Naive B cell (primary cell): ENCODE results near the gene FRY. TPM values are rescaled to one million over a fixed set of nuclear protein-coding genes. Genes with fewer than 3 reads are reported as not detected.

Source experiments
- ATAC-seq, 2 donors: fragments of 150-1000 bp; cut with Tn5 transposase; 2 replicates each; pipeline ENCODE4 v1.10.0; 2021; ENCODE audit warnings: low read depth in 2 of 2, mild to moderate bottlenecking in 2 of 2, moderate library complexity in 2 of 2
- DNase-seq: peaks from one replicate; pipeline ENCODE4 v3.0.0; 2022
- H3K27ac Mint-ChIP-seq, 6 donors: one replicate each; pipeline ENCODE4 v1.8.0; 2020 to 2022; ENCODE audit warnings: mild to moderate bottlenecking in 6 of 6, mixed read lengths in 6 of 6, moderate library complexity in 5 of 6, inconsistent platforms in 2 of 6
- H3K27me3 Mint-ChIP-seq, 3 donors: one replicate each; pipeline ENCODE4 v1.8.0; 2021 to 2022; ENCODE audit warnings: mixed read lengths in 3 of 3, mild to moderate bottlenecking in 1 of 3
- H3K36me3 Mint-ChIP-seq, 2 donors: one replicate each; pipeline ENCODE4 v1.8.0; 2020 to 2022; ENCODE audit warnings: mixed read lengths in 2 of 2, inconsistent platforms in 1 of 2, mild to moderate bottlenecking in 1 of 2
- H3K4me1 Mint-ChIP-seq, 3 donors: one replicate each; pipeline ENCODE4 v1.8.0; 2020 to 2022; ENCODE audit warnings: mixed read lengths in 3 of 3, inconsistent platforms in 1 of 3, mild to moderate bottlenecking in 1 of 3, moderate library complexity in 1 of 3
- H3K4me3 Mint-ChIP-seq, 8 donors: one replicate each; pipeline ENCODE4 v1.8.0; 2020 to 2022; ENCODE audit warnings: mild to moderate bottlenecking in 8 of 8, mixed read lengths in 8 of 8, moderate library complexity in 8 of 8, inconsistent platforms in 2 of 8
- H3K9me3 Mint-ChIP-seq, 7 donors: one replicate each; pipeline ENCODE4 v1.8.0; 2020 to 2022; ENCODE audit warnings: mixed read lengths in 7 of 7, mild to moderate bottlenecking in 5 of 7, inconsistent platforms in 2 of 7, moderate library complexity in 1 of 7
- polyA plus RNA-seq, 6 donors: library from polyadenylated mRNA; unstranded; fragments of 300-500 nt; fragmentation: Illumina TruSeq; gene quantifications; one replicate each; pipeline ENCODE4 v1.2.3, GENCODE V29; 2021; ENCODE audit warnings: low read depth in 6 of 6

FRY gene
- polyA plus RNA-seq, 6 donors from 2014 or later: 0.33 to 1.4 (median 0.86) TPM

- Mint-ChIP-seq H3K9me3 (no peaks in the 10 kb centered on the region), H3K27me3 (no peaks in the 10 kb centered on the region), H3K4me1 (no peaks in the 10 kb centered on the region), H3K4me3 (no peak overlapping the region), H3K36me3 (no peaks in the 10 kb centered on the region), H3K27ac (no peak overlapping the region)
- ATAC-seq (no peak), DNase-seq (no peak)
Observed at GRCh38 chr13:32023096-32023495, 8.5 kb upstream of the FRY start.

GRCh38 chr13:32023698-32024097, 7.9 kb upstream of the FRY start:
- Mint-ChIP-seq H3K4me3 (no peak overlapping the region), H3K36me3 (no peaks in the 10 kb centered on the region), H3K27ac (no peak overlapping the region), H3K9me3 (no peaks in the 10 kb centered on the region), H3K27me3 (no peaks in the 10 kb centered on the region), H3K4me1 (no peaks in the 10 kb centered on the region)
- DNase-seq (no peak), ATAC-seq (no peak)

GRCh38 chr13:32024750-32025149, 6.8 kb upstream of the FRY start:
- Mint-ChIP-seq H3K4me1 (no peaks in the 10 kb centered on the region), H3K27ac (no peak overlapping the region), H3K36me3 (no peaks in the 10 kb centered on the region), H3K9me3 (no peaks in the 10 kb centered on the region), H3K4me3 (no peak overlapping the region), H3K27me3 (no peaks in the 10 kb centered on the region)
- ATAC-seq (no peak), DNase-seq (no peak)

DNA sequence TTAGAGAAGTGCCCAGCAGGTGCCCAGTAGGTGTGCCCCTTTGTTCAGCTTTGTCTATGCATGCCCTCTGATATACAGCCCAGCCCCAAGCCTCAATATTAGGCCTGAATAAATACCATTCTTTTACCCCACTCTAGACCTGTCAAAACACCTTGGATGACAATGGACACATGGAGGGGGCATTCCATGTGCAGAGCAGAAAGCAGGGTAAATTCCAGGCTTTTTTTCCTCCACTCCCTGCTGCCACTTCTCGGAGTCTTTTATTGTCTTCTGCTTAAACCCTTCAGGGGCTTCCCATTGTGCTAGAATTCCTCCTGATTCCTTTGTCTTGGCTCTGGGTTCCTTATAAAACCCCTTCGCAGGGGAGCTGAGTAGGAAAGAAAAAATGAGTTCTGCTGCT, 5.8 kb upstream of the FRY start:
- DNase-seq (no peak), ATAC-seq (no peak)
- Mint-ChIP-seq H3K27me3 (peaks cover 0 to 3% (median 0%) of the 10 kb centered on the region in 3 donors), H3K4me3 (no peak overlapping the region), H3K4me1 (peaks cover 3% of the 10 kb centered on the region in 3 donors), H3K36me3 (no peaks in the 10 kb centered on the region), H3K27ac (no peak overlapping the region), H3K9me3 (no peaks in the 10 kb centered on the region)

DNA sequence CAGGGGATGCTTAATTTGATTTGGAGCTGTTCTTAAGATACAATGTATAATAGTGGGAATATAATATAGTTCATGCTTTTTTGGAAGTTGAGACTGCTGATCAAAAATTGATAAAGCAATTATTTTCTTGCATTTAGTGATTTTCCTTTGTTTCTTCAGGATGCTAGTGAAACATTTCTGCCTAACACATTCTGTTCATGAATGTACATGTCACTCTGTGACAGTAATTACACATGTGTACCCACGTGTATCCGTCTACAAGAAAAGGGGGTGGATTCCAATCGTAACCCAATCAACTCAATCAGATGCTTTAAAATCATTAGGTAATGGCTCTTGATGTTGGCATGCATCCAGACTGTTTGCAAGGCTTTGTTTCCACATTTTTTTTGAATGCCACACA, 5.0 kb upstream of the FRY start:
- H3K4me3 Mint-ChIP-seq: no peak overlapping the region
- no peaks in the 10 kb centered on the region for H3K9me3 Mint-ChIP-seq

DNA sequence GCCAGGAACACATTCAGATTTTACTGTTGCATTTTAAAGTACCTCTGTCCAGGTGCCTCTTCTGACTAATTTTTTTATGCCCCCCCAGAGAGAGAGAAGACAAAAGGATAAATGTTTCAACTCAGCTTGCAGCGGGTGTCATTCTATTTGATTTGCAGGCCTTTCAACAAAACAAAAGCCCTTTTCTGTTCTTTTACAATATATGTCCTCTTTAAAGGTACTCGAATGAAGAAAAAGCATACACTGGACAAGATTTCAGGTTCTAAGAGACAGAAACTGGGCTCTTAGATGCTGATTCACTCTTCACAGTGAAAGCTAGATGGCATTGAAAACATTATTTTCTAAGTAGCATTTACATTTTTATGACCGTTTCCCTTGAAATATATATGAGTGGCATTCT, 2.9 kb upstream of the FRY start:
- peak overlapping the region in 1 of 6 donors; percentile 5 for H3K27ac Mint-ChIP-seq
- ATAC-seq: no peak
- no peaks in the 10 kb centered on the region for H3K9me3 Mint-ChIP-seq

More for the DNA sequence above, 5.0 kb upstream of the FRY start:
- DNase-seq: no peak
- Mint-ChIP-seq H3K36me3 (no peaks in the 10 kb centered on the region), H3K4me1 (peaks cover 5 to 12% (median 8%) of the 10 kb centered on the region in 3 donors), H3K27ac (no peak overlapping the region), H3K27me3 (peaks cover 0 to 5% (median 0%) of the 10 kb centered on the region in 3 donors)
- no peak for ATAC-seq

GRCh38 chr13:32029684-32030083, 1.9 kb upstream of the FRY start:
- no peak for ATAC-seq
- no peak for DNase-seq
- Mint-ChIP-seq H3K27ac (no peak overlapping the region), H3K9me3 (no peaks in the 10 kb centered on the region), H3K27me3 (peaks cover 4 to 7% (median 5%) of the 10 kb centered on the region in 3 donors), H3K4me1 (peaks cover 9 to 17% (median 13%) of the 10 kb centered on the region in 3 donors), H3K4me3 (peak overlapping the region in 3 of 8 donors; percentile 10 to 78 (median 45)), H3K36me3 (no peaks in the 10 kb centered on the region)

More for the DNA sequence above, 2.9 kb upstream of the FRY start:
- Mint-ChIP-seq H3K4me3 (no peak overlapping the region), H3K27me3 (peaks cover 0 to 5% (median 0%) of the 10 kb centered on the region in 3 donors), H3K36me3 (no peaks in the 10 kb centered on the region), H3K4me1 (peaks cover 9 to 17% (median 13%) of the 10 kb centered on the region in 3 donors)
- DNase-seq: no peak

- no peaks in the 10 kb centered on the region for H3K9me3 Mint-ChIP-seq
- H3K27ac Mint-ChIP-seq: peak overlapping the region; percentile 54 to 90 (median 74)
- peaks cover 5 to 12% (median 5%) of the 10 kb centered on the region in 3 donors for H3K27me3 Mint-ChIP-seq
- no peaks in the 10 kb centered on the region for H3K36me3 Mint-ChIP-seq
- peak overlapping the region; percentile 78 to 97 (median 94) for H3K4me3 Mint-ChIP-seq
- ATAC-seq (no peak), DNase-seq (no peak)
- H3K4me1 Mint-ChIP-seq: peaks cover 15 to 29% (median 20%) of the 10 kb centered on the region in 3 donors
Observed at GRCh38 chr13:32031815-32032370, 319 bp downstream of the FRY start.

DNA sequence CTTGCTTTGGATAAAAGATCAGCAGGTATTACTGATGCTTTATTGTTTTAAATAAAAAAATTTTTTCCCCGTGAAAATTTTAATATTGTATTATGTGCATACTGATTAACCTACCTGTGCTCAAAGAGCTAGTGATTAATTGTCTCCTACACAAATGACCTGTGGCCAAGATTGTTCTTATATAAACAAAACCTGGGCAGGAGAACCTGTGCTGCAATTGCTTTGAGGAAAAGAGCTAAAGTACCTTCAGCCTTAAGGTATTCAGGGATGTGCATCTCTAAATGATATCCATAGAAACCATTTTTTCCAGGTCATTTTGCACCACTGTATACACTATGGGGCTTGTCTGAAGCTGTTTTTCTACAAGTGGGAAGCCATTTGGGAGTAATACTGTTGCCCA, 1.2 kb downstream of the FRY start:
- Mint-ChIP-seq H3K27me3 (peaks cover 5 to 12% (median 5%) of the 10 kb centered on the region in 3 donors), H3K36me3 (no peaks in the 10 kb centered on the region), H3K9me3 (no peaks in the 10 kb centered on the region), H3K4me3 (peak overlapping the region in 4 of 8 donors; percentile 18 to 78 (median 38)), H3K4me1 (peaks cover 17 to 32% (median 22%) of the 10 kb centered on the region in 3 donors), H3K27ac (no peak overlapping the region)
- ATAC-seq (no peak), DNase-seq (no peak)

GRCh38 chr13:32033744-32034143, 2.2 kb downstream of the FRY start:
- Mint-ChIP-seq H3K27me3 (peaks cover 5 to 12% (median 5%) of the 10 kb centered on the region in 3 donors), H3K27ac (peak overlapping the region in 1 of 6 donors; percentile 73), H3K9me3 (no peaks in the 10 kb centered on the region), H3K4me1 (peaks cover 17 to 32% (median 22%) of the 10 kb centered on the region in 3 donors), H3K36me3 (no peaks in the 10 kb centered on the region), H3K4me3 (peak overlapping the region in 1 of 8 donors; percentile 78)
- no peak for DNase-seq
- no peak for ATAC-seq

GRCh38 chr13:32035716-32036115, 4.1 kb downstream of the FRY start:
- Mint-ChIP-seq H3K27me3 (peaks cover 2 to 12% (median 5%) of the 10 kb centered on the region in 3 donors), H3K36me3 (no peaks in the 10 kb centered on the region), H3K4me1 (peaks cover 15 to 29% (median 19%) of the 10 kb centered on the region in 3 donors), H3K4me3 (peak overlapping the region in 1 of 8 donors; percentile 24), H3K9me3 (no peaks in the 10 kb centered on the region), H3K27ac (no peak overlapping the region)
- ATAC-seq (no peak), DNase-seq (no peak)

DNA sequence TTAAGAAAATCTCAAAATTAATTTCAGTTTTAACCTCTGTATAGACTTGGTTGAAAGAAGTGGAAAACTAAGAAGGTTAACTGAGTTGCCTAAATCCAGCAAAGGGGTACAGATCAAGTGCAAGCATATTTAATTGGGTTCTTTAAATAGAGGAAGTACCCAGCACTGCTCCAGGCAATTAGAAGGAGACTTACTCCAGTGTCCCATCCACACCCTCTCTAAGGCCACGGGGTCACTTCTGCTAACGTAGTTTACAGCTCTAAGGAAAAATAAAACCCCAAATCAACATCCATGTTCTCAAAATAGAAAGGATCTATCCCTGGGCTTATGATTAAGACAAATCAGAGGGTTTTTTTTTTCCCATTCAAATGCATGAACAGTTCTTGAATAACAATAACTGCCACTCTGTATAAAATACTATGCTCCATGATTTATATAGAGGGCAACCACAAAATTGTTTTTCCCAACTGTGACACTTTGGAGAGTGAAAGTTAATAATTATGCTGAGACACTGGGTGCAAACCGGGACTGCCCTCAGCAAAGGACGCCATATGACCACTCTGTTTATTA, 4.6 kb downstream of the FRY start:
- DNase-seq: no peak
- ATAC-seq: peak in 1 of 2 donors; percentile 32
- H3K4me1 Mint-ChIP-seq: peaks cover 12 to 24% (median 17%) of the 10 kb centered on the region in 3 donors
- peak overlapping the region in 2 of 6 donors; percentile 5 to 75 for H3K27ac Mint-ChIP-seq
- peak overlapping the region in 6 of 8 donors; percentile 22 to 69 (median 45) for H3K4me3 Mint-ChIP-seq
- peaks cover 0 to 12% (median 5%) of the 10 kb centered on the region in 3 donors for H3K27me3 Mint-ChIP-seq
- H3K9me3 Mint-ChIP-seq: no peaks in the 10 kb centered on the region
- no peaks in the 10 kb centered on the region for H3K36me3 Mint-ChIP-seq

GRCh38 chr13:32036757-32037156, 5.2 kb downstream of the FRY start:
- Mint-ChIP-seq H3K36me3 (no peaks in the 10 kb centered on the region), H3K27ac (peak overlapping the region in 3 of 6 donors; percentile 4 to 75 (median 39)), H3K9me3 (no peaks in the 10 kb centered on the region), H3K4me3 (peak overlapping the region in 5 of 8 donors; percentile 10 to 69 (median 45)), H3K4me1 (peaks cover 8 to 19% (median 16%) of the 10 kb centered on the region in 3 donors), H3K27me3 (peaks cover 0 to 12% (median 5%) of the 10 kb centered on the region in 3 donors)
- DNase-seq (no peak), ATAC-seq (peak in 1 of 2 donors; percentile 14)

- Mint-ChIP-seq H3K9me3 (no peaks in the 10 kb centered on the region), H3K36me3 (no peaks in the 10 kb centered on the region), H3K4me1 (peaks cover 5 to 15% (median 13%) of the 10 kb centered on the region in 3 donors), H3K27ac (no peak overlapping the region), H3K27me3 (peaks cover 0 to 12% (median 5%) of the 10 kb centered on the region in 3 donors), H3K4me3 (no peak overlapping the region)
- no peak for ATAC-seq
- DNase-seq: no peak
Observed at GRCh38 chr13:32037471-32037870, 5.9 kb downstream of the FRY start.
